ENCODE data around the gene YIPF4.
"Not testable (repeated sequence)": the region's sequence is repeated elsewhere in the genome, so short reads cannot be mapped to it uniquely, and the experiment has no call there.

YIPF4 gene

GRCh38 chr2:32277674-32278477 lies at the start of gene YIPF4:
TSS of gene YIPF4 (plus strand) at chr2:32277904. CDS start at chr2:32278156, 252 bp downstream.
- DNase-seq: peak; percentile 87

DNA sequence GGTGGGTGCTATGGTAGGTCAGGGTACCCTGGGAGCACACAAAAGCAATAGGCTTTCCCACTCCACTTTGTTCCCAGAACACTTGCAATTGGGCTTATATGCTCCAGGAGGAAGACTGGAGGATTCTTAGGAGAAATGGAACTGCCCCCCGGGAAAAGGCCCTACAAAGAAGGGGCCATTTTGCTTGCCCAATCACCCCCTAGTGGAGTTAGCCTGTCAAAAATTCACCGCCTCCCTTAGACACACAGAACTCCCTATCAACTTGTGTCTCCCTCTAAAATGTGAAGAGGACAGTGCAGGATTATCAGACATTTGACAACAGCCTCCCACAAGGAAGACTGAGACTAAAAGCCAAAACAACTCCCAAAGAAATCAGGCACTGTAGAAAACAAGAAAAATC lies 49.5 kb upstream of the YIPF4 start:
- DNase-seq: no peak

GRCh38 chr2:32229635-32230034 lies 48.1 kb upstream of the YIPF4 start:
- no peak for DNase-seq

- DNase-seq: no peak
Observed at GRCh38 chr2:32231959-32232358, 45.7 kb upstream of the YIPF4 start.

DNA sequence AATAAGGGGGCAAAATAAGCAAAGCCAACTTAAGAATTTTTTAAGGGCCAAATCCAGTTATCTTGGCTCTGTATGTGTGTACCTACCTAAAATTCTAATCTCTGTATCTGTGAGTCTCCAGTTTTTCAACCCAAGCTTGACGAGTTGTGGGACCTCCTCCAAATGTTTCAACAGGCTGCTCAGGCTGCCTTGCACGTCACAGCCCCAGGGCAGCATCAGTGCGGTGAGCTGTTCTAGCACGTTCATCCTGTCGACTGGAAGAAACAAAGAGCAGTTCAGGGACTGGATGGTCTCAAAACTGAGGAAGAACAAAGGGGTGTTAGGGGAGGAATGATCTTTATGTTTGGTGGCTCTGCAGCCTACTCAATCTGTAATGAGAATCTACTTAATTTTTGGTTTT lies 42.4 kb upstream of the YIPF4 start:
- no peak for DNase-seq

GRCh38 chr2:32237488-32237887 lies 40.2 kb upstream of the YIPF4 start:
- no peak for DNase-seq

DNA sequence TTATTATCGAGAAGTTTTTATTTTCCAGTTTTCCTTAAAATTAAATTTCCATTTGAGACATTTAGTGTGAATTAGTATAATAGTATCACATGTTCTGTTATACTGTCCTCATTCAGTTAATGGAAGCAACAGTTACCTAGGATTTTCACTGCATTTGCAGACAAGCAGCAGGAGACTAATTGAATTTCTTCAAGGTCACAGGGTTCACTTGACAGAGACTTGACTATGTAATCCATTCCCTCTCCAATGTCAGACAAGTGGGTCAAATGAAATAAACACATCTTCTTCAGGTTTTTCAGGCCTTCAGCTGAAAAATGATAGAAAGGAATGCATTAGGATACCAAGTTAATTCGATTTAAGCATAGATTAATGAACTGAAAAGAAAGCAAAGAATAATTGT lies 39.7 kb upstream of the YIPF4 start:
- no peak for DNase-seq

DNA sequence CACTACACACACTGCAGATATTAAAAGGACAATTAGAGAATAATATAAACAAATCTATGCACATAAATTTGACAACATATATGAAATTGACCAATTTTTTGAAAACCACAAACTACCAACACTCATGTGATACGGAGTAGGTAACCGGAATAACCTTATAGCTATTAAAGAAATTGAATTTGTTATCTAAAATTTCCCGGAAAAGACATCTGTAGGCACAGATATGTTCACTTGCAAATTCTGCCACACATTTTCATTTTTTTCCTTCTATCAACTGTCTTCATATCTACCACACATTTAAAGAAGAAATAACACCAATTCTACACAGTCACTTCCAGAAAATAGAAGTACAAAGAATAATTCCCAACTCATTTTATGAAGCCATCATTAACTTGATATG lies 35.4 kb upstream of the YIPF4 start:
- DNase-seq: no peak

DNA sequence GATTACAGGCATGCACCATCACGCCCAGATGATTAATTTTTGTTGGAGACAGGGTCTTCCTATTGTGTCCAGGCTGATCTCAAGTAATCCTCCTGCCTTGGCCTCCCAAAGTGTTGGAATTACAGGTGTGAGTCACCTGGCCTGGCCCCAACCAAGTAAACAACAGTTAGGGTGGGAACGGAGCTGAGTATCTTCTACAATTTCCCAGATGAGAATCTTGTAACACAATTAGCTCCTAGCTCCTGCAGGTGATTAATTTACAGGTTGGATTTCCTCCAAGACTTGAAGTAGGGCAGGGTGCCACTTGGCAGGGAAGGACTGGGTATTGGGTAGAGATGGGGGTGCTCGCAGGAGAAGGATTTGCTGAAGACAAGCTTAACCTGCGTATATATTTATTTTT lies 30.8 kb upstream of the YIPF4 start:
- DNase-seq: no peak

DNA sequence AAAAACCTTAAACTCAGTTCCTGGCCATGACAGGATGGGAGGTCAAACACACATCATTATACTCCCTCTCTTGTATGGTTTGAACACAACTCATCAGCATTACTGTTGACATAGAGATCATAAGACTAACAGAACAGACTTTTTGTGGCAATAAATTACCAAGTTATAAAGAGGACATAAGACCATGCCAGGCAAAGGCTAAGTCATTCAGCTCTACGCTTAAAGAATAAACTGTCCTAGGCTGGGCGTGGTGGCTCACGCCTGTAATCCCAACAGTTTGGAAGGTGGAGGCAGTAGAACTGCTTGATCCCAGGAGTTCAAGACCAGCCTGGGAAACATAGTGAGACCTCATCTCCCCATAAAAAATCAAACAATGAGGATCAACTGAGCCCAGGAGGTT lies 29.4 kb upstream of the YIPF4 start:
- DNase-seq: no peak

- no peak for DNase-seq
Observed at GRCh38 chr2:32249731-32250236, 27.9 kb upstream of the YIPF4 start.

DNA sequence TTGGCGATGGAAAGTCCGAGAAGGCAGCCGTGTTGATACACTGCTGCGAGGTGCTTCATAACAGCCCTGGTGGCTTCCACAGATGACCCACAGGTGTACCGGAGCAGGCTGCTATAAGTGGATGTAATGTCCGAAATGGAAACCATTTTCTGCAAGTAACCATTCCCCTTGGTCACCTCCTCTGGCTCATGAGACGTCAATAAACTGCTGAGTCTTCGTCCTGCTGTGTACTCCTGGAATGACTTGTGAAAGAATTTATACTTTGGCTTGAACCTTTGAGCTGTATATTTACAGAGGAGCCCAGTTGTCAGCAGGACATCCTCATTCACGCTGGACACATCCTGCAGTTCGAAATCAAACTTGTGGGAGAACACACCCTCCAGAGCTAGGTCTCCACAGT lies 27.4 kb upstream of the YIPF4 start:
- no peak for DNase-seq

DNA sequence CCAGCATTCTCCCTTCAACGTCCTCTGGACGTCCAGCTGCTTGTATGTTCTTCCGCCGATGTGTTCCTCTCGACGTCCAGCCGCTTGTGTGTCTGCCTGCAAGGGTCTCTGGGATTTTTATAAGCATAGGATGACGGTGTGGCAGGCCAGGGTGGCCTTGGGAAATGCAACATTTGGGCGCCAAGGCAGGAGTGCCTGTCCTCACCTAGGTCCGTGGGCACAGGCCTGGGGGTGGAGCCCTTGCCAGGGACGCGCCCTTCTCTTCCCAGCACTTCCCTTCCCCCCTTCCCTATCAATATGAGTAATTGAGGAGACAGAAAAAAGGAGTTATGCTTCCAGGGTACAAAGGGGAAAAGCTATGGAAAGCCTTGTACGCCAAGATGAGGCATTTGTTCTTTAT lies 19.5 kb upstream of the YIPF4 start:
- DNase-seq: no peak

DNA sequence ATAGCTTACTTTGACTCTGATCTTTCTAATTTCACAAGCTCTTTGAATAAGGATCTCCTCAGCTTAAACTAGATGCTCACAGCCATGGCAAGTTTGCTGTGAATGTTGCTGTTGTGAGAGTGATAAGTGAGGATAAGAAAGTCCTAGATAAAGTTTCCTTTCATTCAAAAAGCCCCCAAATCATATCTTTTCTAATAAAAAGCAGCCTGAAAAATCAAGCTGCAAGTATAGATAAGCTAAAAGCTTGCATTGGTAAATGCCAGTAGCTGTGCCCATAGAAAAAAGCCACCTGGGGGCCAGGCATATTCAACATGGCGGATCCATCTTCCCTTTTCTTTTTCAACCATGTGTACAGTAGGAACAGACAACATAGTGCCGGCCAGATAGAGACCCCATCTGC lies 17.3 kb upstream of the YIPF4 start:
- no peak for DNase-seq

DNA sequence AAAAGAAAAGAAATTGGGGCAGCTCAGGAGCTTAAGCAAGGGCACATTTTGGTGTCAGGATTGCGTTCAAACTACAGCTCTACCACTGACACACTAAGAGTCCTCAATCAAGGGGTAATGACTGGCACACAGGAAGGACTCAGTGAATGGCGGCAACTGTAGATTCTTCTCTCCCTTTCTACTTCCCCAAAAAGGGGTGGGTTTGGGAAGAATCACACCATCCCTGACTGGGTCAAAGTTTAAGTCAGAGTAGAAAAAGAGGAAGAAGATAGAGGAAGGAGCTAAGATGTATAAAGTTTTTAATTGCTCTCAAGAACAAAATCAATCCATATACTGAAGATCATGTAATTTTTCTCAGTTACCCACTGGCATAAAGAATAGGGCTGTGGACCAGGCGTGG lies 15.6 kb upstream of the YIPF4 start:
- no peak for DNase-seq

GRCh38 chr2:32264422-32265105 lies 13.1 kb upstream of the YIPF4 start, which contains the start of gene NLRC4:
TSS of gene NLRC4 (minus strand) at chr2:32264886. CDS start at chr2:32256775, 8,111 bp downstream.
- DNase-seq: no peak

GRCh38 chr2:32271063-32271462 lies 6.6 kb upstream of the YIPF4 start:
- no peak for DNase-seq

DNA sequence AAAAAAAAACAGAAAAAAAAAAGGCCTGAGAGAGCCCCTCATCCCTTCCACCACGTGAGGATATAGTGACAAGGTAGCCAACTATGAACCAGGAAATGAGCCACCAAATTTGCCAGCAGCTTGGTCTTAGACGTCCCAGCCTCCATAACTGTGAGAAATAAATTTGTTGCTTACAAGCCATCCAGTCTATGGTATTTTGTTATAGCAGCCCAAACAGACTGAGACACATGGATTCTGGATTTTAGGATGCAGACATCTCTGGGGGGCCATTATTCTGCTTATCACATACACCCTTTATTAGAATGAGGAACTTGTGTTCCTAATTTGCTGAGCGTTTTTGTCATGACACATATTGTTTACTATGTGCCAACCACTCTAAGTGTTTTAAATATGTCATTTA lies 5.4 kb upstream of the YIPF4 start:
- DNase-seq: no peak

GRCh38 chr2:32274289-32274688 lies 3.4 kb upstream of the YIPF4 start:
- DNase-seq: no peak

- not testable (repeated sequence) for DNase-seq
Observed at GRCh38 chr2:32275790-32276189, 1.9 kb upstream of the YIPF4 start.

- no peak for DNase-seq
Observed at GRCh38 chr2:32277363-32277673, 386 bp upstream of the YIPF4 start.

GRCh38 chr2:32278478-32278853 lies 762 bp downstream of the YIPF4 start:
- DNase-seq: peak; percentile 11

DNA sequence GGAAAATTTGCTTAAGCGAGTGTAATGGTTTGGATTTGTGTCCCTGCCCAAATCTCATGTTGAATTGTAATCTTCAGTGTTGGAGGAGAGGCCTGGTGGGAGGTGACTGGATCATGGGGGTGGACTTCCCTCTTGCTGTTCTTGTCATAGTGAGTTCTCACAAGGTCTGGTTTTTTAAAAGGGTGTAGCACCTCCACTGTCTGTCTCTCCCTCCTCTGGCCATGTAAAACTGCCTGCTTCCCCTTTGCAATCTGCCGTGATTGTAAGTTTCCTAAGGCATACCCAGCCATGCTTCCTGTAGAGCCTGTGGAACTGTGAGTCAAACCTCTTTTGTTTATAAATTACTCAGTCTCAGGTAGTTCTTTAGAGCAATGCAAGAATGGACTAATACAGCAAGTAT lies 6.6 kb downstream of the YIPF4 start:
- no peak for DNase-seq

GRCh38 chr2:32289165-32289999 lies 11.7 kb downstream of the YIPF4 start:
- DNase-seq: no peak

Data from NCI-H510A treated with DMSO at 0.1 percent for 48 hours (cell line).